Measurements from ENCODE around the gene BACE2.
A peak's percentile ranks its signal among the peaks of the same experiment; 100 is the strongest.

Gene BACE2

GRCh38 chr21:41148798-41149197 lies 19.2 kb upstream of the BACE2 start:
- DNase-seq (ENCODE audit: low read depth) = no peak

- DNase-seq (ENCODE audit: low read depth) = no peak
These were observed 18.8 kb upstream of the BACE2 start for GRCh38 chr21:41149199-41149598.

- no peak for DNase-seq (ENCODE audit: low read depth)
These were observed 15.8 kb upstream of the BACE2 start for GRCh38 chr21:41152147-41152546.

GRCh38 chr21:41153443-41153842 lies 14.5 kb upstream of the BACE2 start:
- no peak for DNase-seq (ENCODE audit: low read depth)

GRCh38 chr21:41156142-41156541 lies 11.8 kb upstream of the BACE2 start:
- no peak for DNase-seq (ENCODE audit: low read depth)

GRCh38 chr21:41158026-41158425 lies 9.9 kb upstream of the BACE2 start:
- DNase-seq (ENCODE audit: low read depth) = no peak

GRCh38 chr21:41160036-41160435 lies 7.9 kb upstream of the BACE2 start:
- DNase-seq (ENCODE audit: low read depth) = no peak

- no peak for DNase-seq (ENCODE audit: low read depth)
These were observed 6.5 kb upstream of the BACE2 start for GRCh38 chr21:41161428-41161827.

GRCh38 chr21:41162096-41162495 lies 5.9 kb upstream of the BACE2 start:
- no peak for DNase-seq (ENCODE audit: low read depth)

GRCh38 chr21:41163091-41163490 lies 4.9 kb upstream of the BACE2 start:
- no peak for DNase-seq (ENCODE audit: low read depth)

GRCh38 chr21:41164052-41164451 lies 3.9 kb upstream of the BACE2 start:
- DNase-seq (ENCODE audit: low read depth) = no peak

GRCh38 chr21:41164981-41165655 lies 2.8 kb upstream of the BACE2 start:
- DNase-seq (ENCODE audit: low read depth) = peak; percentile 68

GRCh38 chr21:41166884-41167283 lies 1.1 kb upstream of the BACE2 start:
- no peak for DNase-seq (ENCODE audit: low read depth)

GRCh38 chr21:41168391-41169257 lies 664 bp downstream of the BACE2 start:
- peak; percentile 58 for DNase-seq (ENCODE audit: low read depth)

- DNase-seq (ENCODE audit: low read depth) = no peak
These were observed 1.3 kb downstream of the BACE2 start for GRCh38 chr21:41169258-41169576.

- DNase-seq (ENCODE audit: low read depth) = no peak
These were observed 1.7 kb downstream of the BACE2 start for GRCh38 chr21:41169701-41170100.

GRCh38 chr21:41170442-41170841 lies 2.5 kb downstream of the BACE2 start:
- DNase-seq (ENCODE audit: low read depth) = no peak

GRCh38 chr21:41170859-41171609 lies 3.1 kb downstream of the BACE2 start:
- no peak for DNase-seq (ENCODE audit: low read depth)

- DNase-seq (ENCODE audit: low read depth) = no peak
These were observed 7.1 kb downstream of the BACE2 start for GRCh38 chr21:41175080-41175479.

- DNase-seq (ENCODE audit: low read depth) = no peak
These were observed 8.9 kb downstream of the BACE2 start for GRCh38 chr21:41176846-41177245.

- no peak for DNase-seq (ENCODE audit: low read depth)
These were observed 12.8 kb downstream of the BACE2 start for GRCh38 chr21:41180752-41181151.

GRCh38 chr21:41182547-41182946 lies 14.6 kb downstream of the BACE2 start:
- DNase-seq (ENCODE audit: low read depth) = no peak

GRCh38 chr21:41183575-41183974 lies 15.6 kb downstream of the BACE2 start:
- DNase-seq (ENCODE audit: low read depth) = no peak

Data from EH (cell line).